Stromal cell of bone marrow (primary cell): ENCODE results near the gene SPATS2.
A peak's percentile ranks its signal among the peaks of the same experiment; 100 is the strongest.

Experiments
- DNase-seq: peaks from one replicate; pipeline ENCODE4 v3.0.0-alpha.2; 2012; ENCODE audit warnings: low read depth

SPATS2 gene

GRCh38 chr12:49556391-49557186, 189.3 kb downstream of the SPATS2 start:
- DNase-seq = no peak

- DNase-seq = no peak
These were observed 190.1 kb downstream of the SPATS2 start for GRCh38 chr12:49557187-49557916.

GRCh38 chr12:49557917-49558215, 190.6 kb downstream of the SPATS2 start:
- DNase-seq = no peak

- no peak for DNase-seq
These were observed 191.3 kb downstream of the SPATS2 start for GRCh38 chr12:49558526-49558925.

GRCh38 chr12:49559011-49559675, 191.9 kb downstream of the SPATS2 start:
- DNase-seq = no peak

- DNase-seq = no peak
These were observed 193.4 kb downstream of the SPATS2 start for GRCh38 chr12:49560695-49561094.

GRCh38 chr12:49562233-49562632, 195.0 kb downstream of the SPATS2 start:
- DNase-seq = no peak

GRCh38 chr12:49562831-49563230, 195.6 kb downstream of the SPATS2 start:
- DNase-seq = no peak

- no peak for DNase-seq
These were observed 196.9 kb downstream of the SPATS2 start for GRCh38 chr12:49563951-49564685.

- DNase-seq = no peak
These were observed 197.6 kb downstream of the SPATS2 start for GRCh38 chr12:49564686-49565405.

GRCh38 chr12:49565406-49566265, 198.4 kb downstream of the SPATS2 start:
- DNase-seq = no peak

GRCh38 chr12:49566361-49566760, 199.1 kb downstream of the SPATS2 start:
- DNase-seq = no peak

- DNase-seq = no peak
These were observed 200.0 kb downstream of the SPATS2 start for GRCh38 chr12:49567302-49567610.

- DNase-seq = peak; percentile 86
These were observed 200.6 kb downstream of the SPATS2 start, which contains the start of gene MCRS1 for GRCh38 chr12:49567611-49568441. TSS of gene MCRS1 (minus strand) at chr12:49568142. CDS start at chr12:49566731, 1,411 bp downstream.

GRCh38 chr12:49568442-49569162, 201.3 kb downstream of the SPATS2 start:
- DNase-seq = no peak
